Activated T-cell treated with anti-CD3 and anti-CD28 coated beads, Interleukin-2, amount 50 U/mL, for 48 hours (primary cell): Measurements from ENCODE around the gene GIT1.

Source experiments
- DNase-seq, 2 experiments: peaks; one replicate each; pipeline ENCODE4 v3.0.0-alpha.2; 2020

GIT1 gene

GRCh38 chr17:29577385-29578211, 11.8 kb downstream of the GIT1 start:
- DNase-seq, result no peak

- DNase-seq, result no peak
Measured at GRCh38 chr17:29577001-29577370, 12.5 kb downstream of the GIT1 start.

- DNase-seq, result no peak
Measured at GRCh38 chr17:29576214-29577000, 13.0 kb downstream of the GIT1 start.

DNA sequence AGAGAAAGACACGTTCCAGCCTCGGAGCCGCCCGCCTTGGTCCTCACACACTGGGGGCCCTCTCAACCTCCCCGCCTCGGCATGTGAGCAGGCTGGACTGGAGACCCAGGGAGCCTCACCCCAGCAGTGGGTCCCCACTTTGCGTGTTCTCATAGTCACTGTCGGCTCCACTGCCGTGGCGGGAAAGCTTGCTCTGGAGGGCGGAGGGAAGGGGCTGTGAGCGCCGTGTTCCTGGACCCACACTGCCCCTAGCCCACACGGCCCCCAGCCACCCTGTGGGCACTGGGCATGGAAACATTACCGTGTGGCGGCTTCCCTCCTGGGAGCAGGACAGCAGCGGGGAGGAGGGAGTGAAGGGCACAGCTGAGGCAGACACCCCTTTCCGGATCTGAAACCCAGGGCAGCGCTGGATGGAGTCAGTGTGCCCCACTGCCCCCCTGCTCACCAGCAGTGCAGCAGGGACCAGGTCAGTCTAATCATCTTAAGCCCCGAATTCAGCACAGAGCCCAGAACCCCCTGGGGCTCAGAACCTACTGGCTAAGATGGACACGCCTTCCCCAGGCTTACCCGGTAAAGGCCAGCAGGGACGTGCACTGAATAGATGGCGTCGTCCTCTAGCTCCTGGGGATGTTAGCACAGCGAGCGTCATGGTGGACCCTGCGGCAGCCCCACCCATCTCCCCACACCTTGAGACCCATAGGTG, 13.8 kb downstream of the GIT1 start:
- no peak for DNase-seq

GRCh38 chr17:29574732-29575510, 14.5 kb downstream of the GIT1 start:
- no peak for DNase-seq

- no peak for DNase-seq
Measured at GRCh38 chr17:29573871-29574731, 15.3 kb downstream of the GIT1 start.

GRCh38 chr17:29573558-29573869, 15.9 kb downstream of the GIT1 start:
- DNase-seq, result no peak

GRCh38 chr17:29572691-29573557, 16.5 kb downstream of the GIT1 start:
- DNase-seq, result peak; percentile 77 to 82

GRCh38 chr17:29571883-29572681, 17.4 kb downstream of the GIT1 start:
- DNase-seq, result peak in 1 of 2 experiments; percentile 30

GRCh38 chr17:29571486-29571882, 18.0 kb downstream of the GIT1 start:
- no peak for DNase-seq

DNA sequence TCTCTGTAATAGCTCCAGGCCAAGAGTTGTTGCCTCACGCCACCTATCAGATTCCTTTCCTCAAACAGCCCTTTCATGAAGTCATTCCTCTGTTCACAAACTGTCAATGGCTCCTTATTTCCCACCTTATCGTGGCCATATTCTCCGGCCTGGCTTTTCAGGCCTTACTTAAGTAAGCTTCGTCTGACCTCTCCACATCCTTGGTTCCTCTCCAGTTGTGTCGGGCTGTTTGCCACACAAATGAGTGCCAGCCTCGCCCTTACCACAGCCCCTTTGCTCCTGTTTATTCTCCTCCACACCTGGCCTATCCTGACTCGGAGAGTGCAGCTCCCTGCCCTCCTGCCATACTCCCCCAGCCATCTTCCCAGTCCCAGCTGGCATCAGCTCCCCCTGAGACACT, 18.9 kb downstream of the GIT1 start:
- DNase-seq, result no peak

DNA sequence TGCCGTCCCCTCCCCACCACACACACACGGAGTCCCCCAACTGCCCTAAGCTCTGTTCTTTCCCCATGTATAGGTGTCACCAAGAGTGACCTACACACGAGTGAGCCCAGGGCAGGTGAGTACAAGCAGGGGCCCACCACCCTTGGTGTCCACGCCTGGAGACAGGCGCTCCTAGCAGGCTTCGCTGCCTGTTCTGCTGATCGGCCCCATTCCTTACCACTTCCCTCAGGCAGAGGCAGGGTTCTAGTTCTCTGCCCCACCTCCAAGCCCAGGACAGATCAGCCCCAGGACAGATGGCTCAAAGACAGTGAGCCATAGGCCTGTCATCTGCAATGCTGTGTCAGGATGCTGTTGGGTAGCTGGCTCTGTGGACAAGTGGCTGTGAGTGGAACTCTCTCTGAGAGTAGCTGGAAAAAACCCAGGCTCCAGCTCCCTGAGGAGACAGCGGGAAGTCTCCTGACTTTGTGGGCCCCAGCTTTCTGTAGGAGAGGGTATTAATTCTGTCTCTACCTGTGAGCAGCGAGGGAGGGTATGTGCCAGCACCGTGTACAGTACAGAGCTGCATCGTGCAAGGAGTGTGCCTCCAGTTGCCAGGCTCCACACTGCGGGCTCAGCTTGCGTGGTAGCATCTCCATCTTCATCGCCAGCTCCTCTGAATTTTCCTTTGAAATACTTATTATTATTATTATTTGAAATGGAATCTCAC, 20.1 kb downstream of the GIT1 start:
- no peak for DNase-seq

GRCh38 chr17:29568331-29569244, 20.9 kb downstream of the GIT1 start, which contains the start of gene TP53I13:
TSS of gene TP53I13 (plus strand) at chr17:29568701. CDS start at chr17:29568759, 58 bp downstream.
- peak; percentile 89 to 90 for DNase-seq

DNA sequence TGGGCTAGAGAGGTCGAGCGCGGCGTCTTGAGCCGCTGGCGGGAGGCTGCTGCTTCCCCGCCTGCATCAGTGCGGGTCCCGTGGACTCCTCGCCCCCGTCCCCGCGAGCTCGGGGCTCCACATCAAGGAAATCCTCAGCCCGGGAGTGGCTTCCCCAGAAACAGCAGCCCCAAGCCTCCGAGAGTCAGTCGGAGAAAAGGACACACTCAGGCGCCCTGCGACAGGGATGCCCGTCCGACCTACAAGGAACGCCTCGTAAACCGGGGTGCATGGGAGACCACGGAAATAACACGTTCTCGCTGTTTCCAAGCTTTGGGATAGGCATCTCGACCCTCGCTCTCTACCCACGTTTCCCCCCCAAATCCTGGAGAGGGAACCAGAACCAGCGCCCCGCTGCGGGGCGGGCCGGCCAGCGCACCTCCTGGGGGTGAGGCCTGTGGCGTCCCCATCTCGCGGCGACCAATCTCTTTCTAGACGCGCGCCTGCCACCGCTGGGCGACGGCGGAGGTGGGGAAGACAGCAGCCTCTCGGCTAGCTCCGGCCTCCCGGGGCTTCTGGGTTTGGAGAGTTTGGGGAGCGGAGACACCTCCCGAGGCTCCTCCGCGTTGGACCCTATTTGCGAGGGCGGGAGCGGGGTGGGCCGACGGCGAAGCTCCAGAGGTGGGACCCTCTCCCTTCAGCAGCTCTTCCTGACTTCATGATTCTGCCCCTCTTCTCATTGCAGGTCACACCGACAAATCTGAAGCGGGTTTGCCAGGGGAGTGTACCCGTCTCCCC, 21.7 kb downstream of the GIT1 start:
- peak; percentile 87 to 88 for DNase-seq

DNA sequence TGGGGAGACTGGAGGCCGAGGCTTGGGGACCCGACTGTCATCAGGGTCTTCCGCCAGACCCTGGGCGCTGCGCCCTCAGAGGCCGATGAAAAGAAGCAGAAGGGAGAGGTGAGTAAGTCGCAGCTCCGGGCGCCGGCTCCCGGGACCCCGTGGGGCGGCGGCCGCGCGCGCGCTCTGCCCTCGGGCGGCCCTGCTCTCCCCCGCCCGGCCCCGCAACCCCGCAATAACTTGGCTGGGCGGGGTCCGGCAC, 22.2 kb downstream of the GIT1 start:
- DNase-seq, result no peak

DNA sequence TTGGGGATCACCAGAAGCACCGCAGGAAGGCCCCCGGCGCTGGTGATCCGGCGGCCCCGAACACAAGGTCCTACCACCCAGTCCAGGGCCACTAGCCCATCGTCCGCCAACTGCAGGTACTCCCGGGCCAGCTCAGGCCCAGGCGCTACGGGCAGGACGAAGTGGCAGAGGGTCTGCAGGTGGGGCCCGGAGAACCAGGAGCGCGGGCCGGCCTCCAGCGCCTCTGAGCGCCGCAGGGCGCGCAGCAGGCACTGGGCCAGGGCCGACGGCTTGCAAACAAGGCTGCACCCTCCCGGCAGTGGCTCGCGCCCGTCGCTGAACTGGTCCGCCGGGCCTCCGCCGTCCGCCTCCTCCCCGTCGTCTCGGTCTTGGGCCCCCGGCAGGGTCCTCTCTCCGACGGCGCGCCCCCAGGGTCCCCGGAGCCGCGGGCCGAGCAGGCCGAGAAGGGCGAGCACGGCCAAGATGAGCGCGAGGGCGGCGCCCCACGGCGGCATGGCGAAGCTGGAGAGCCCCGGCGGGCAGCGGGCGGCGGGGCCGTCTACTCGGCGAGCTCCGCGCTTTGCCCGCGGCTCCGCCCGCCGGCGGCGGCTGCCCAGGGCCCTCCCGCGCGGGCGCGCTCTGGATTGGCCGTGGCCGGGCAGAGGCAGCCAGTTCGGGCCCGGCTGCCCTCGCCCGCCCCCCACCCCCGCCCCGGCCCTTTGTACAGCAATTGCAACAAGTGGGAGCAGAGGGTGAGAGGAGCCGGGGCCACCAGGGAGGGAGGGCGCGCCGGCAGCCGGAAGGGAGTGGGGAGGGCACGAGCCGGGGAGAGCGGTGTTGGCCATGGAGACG, 22.8 kb downstream of the GIT1 start, which contains the start of gene ABHD15:
Gene ABHD15, minus strand, starts transcription at position 565 of the 831 bp plus-strand sequence. Its CDS starts 71 bp downstream, at position 494.
- DNase-seq, result peak; percentile 78 to 82
